Measurements from ENCODE around the gene MAEA. TPM values are rescaled to one million over a fixed set of nuclear protein-coding genes. Genes with fewer than 3 reads are reported as not detected.
A peak's percentile ranks its signal among the peaks of the same experiment; 100 is the strongest.

The MAEA gene
- total RNA-seq, 2 donors from 2014 or later = 48.8 to 72.7 TPM

DNA sequence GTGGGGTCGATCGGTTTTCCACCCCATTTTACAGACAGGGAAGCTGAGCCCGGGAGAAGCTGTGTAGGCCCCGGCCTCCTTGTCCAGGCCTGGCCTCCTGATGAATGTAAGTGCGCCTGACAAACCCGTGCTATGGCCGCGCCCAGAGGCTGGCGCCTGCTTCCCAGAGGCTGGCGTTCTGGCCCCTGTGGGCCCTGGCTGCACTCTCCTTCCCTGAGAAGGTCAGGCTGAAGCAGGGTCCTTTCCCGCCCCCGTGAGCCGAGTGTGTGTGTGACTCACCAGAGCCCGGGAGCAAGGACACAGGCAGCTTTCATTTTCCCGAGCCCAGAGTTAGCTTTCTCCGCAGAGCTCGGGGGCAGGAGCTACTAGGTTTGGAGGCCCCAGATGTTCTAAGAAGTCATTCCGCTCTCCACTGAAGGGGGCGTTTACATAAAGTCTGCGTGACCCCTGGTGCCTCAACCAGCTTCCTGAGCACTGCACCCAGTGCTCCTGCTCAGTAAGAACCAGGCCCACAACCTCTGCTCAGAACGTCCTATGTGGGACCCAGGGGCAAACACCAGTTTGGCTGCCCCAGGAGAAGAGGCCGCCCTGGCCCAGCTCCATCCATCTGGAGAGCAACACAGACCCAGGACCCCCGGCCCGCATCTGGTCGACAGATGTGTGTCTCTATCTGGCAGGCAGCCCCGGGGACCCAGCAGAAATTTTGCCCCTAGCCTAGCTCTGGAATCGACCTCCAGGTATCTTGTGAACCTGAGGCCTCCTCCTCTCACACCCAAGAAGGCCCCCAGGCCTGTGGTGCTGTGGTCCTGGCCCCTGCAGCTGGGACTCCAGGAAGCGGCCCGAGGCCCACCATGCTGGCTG is 71.0 kb downstream of the MAEA start:
- 92 to 93% methylated on average over 20 to 29 of the region's 29 CpGs for WGBS, 2 experiments (ENCODE audit: insufficient coverage in 1 of 2, insufficient read length in 1 of 2)
- no peaks in the 10 kb centered on the region for H3K27me3 ChIP-seq (ENCODE audit: control insufficient read depth, insufficient read depth, low read length, poor library complexity, severe bottlenecking)
- no peak for DNase-seq
- no peaks in the 10 kb centered on the region for H3K4me1 ChIP-seq (ENCODE audit: control insufficient read depth, insufficient read depth, low read length)
- Mint-ChIP-seq H3K27me3 (ENCODE audit: insufficient read depth) (no peaks in the 10 kb centered on the region), H3K9me3 (no peaks in the 10 kb centered on the region), H3K27ac (no peak overlapping the region), H3K36me3 (ENCODE audit: low read depth) (peaks cover 9% of the 10 kb centered on the region), H3K4me3 (no peak overlapping the region), H3K4me1 (no peaks in the 10 kb centered on the region)
- H3K9me3 ChIP-seq (ENCODE audit: control insufficient read depth, low read length) = no peaks in the 10 kb centered on the region
- H3K4me3 ChIP-seq (ENCODE audit: low read length) = no peak overlapping the region
- no peak overlapping the region for H3K9ac ChIP-seq (ENCODE audit: extremely low read depth, low read length, poor library complexity, severe bottlenecking)
- no peak for TF ChIP-seq CTCF (conservative IDR thresholded peaks at IDR 0.05)
- H3K36me3 ChIP-seq (ENCODE audit: control insufficient read depth, insufficient read depth, low read length) = peaks cover 10% of the 10 kb centered on the region
- peak overlapping the region; percentile 68 for H3K27ac ChIP-seq (ENCODE audit: low read depth, low read length)

DNA sequence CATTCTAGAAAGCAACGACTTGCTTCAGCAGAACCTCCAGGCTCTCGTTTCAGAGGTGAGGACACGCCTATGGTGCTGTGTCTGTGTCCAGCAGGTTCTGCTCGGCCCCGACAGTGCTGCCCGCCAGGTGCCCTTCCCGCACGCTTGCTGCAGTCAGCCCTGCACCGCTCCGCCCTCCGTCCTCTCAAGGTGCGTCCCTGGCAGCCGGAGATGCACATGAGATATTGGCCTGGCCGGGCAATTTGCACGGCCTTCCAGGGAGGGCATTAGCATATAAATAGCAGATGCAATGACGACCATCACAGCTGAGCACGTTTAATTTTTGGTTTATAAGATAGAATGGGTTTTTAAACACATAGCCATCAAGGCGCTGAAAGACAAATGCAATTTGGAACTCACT is 71.7 kb downstream of the MAEA start:
- no peaks in the 10 kb centered on the region for H3K27me3 ChIP-seq (ENCODE audit: control insufficient read depth, insufficient read depth, low read length, poor library complexity, severe bottlenecking)
- Mint-ChIP-seq H3K4me3 (no peak overlapping the region), H3K27ac (no peak overlapping the region), H3K36me3 (ENCODE audit: low read depth) (peaks cover 7% of the 10 kb centered on the region), H3K9me3 (no peaks in the 10 kb centered on the region), H3K27me3 (ENCODE audit: insufficient read depth) (no peaks in the 10 kb centered on the region), H3K4me1 (no peaks in the 10 kb centered on the region)
- WGBS, 2 experiments (ENCODE audit: insufficient coverage in 1 of 2, insufficient read length in 1 of 2) = 85 to 90% methylated on average over 13 to 18 of the region's 18 CpGs
- H3K4me1 ChIP-seq (ENCODE audit: control insufficient read depth, insufficient read depth, low read length) = no peaks in the 10 kb centered on the region
- H3K9ac ChIP-seq (ENCODE audit: extremely low read depth, low read length, poor library complexity, severe bottlenecking) = no peak overlapping the region
- no peak for TF ChIP-seq CTCF (conservative IDR thresholded peaks at IDR 0.05)
- peak overlapping the region; percentile 68 for H3K27ac ChIP-seq (ENCODE audit: low read depth, low read length)
- no peak overlapping the region for H3K4me3 ChIP-seq (ENCODE audit: low read length)
- DNase-seq = no peak
- H3K9me3 ChIP-seq (ENCODE audit: control insufficient read depth, low read length) = no peaks in the 10 kb centered on the region
- peaks cover 5% of the 10 kb centered on the region for H3K36me3 ChIP-seq (ENCODE audit: control insufficient read depth, insufficient read depth, low read length)

- H3K27ac Mint-ChIP-seq = no peak overlapping the region
- no peak overlapping the region for H3K4me3 Mint-ChIP-seq
- H3K4me3 ChIP-seq (ENCODE audit: low read length) = no peak overlapping the region
- H3K27me3 Mint-ChIP-seq (ENCODE audit: insufficient read depth) = no peaks in the 10 kb centered on the region
- no peak for DNase-seq
- no peaks in the 10 kb centered on the region for H3K9me3 ChIP-seq (ENCODE audit: control insufficient read depth, low read length)
- no peaks in the 10 kb centered on the region for H3K4me1 ChIP-seq (ENCODE audit: control insufficient read depth, insufficient read depth, low read length)
- no peaks in the 10 kb centered on the region for H3K27me3 ChIP-seq (ENCODE audit: control insufficient read depth, insufficient read depth, low read length, poor library complexity, severe bottlenecking)
- H3K27ac ChIP-seq (ENCODE audit: low read depth, low read length) = no peak overlapping the region
- H3K36me3 Mint-ChIP-seq (ENCODE audit: low read depth) = peaks cover 8% of the 10 kb centered on the region
- no peak for TF ChIP-seq CTCF (conservative IDR thresholded peaks at IDR 0.05)
- no peaks in the 10 kb centered on the region for H3K9me3 Mint-ChIP-seq
- H3K4me1 Mint-ChIP-seq = no peaks in the 10 kb centered on the region
- WGBS, 2 experiments (ENCODE audit: insufficient coverage in 1 of 2, insufficient read length in 1 of 2) = 92 to 94% methylated on average over 5 to 10 of the region's 10 CpGs
- peaks cover 4% of the 10 kb centered on the region for H3K36me3 ChIP-seq (ENCODE audit: control insufficient read depth, insufficient read depth, low read length)
- no peak overlapping the region for H3K9ac ChIP-seq (ENCODE audit: extremely low read depth, low read length, poor library complexity, severe bottlenecking)
Measured at GRCh38 chr4:1362046-1362445, 72.4 kb downstream of the MAEA start.

Measured in endodermal cell (in vitro differentiated cells).